Adipocyte (in vitro differentiated cells): Measurements from ENCODE around the gene SLC12A2.
A peak's percentile ranks its signal among the peaks of the same experiment; 100 is the strongest.

Experiments
- DNase-seq: peaks from one replicate; pipeline ENCODE4 v3.0.0-alpha.2; 2015; ENCODE audit warnings: low read depth
- H3K27me3 ChIP-seq: replicated peaks from 2 replicates; pipeline ENCODE4 v1.7.0; 2013; ENCODE audit warnings: mild to moderate bottlenecking, low read length, moderate library complexity; ENCODE audit not compliant: control insufficient read depth, insufficient read depth
- H3K36me3 ChIP-seq: 2 replicates; pipeline ENCODE4 v1.7.0; 2013; ENCODE audit warnings: low read length, mild to moderate bottlenecking, moderate library complexity; ENCODE audit not compliant: control insufficient read depth, insufficient read depth, severe bottlenecking
- H3K4me1 ChIP-seq: 2 replicates; pipeline ENCODE4 v1.7.0; 2013; ENCODE audit warnings: mild to moderate bottlenecking, low read length, moderate library complexity; ENCODE audit not compliant: control insufficient read depth, insufficient read depth
- H3K4me3 ChIP-seq: 2 replicates; pipeline ENCODE4 v1.7.0; 2013; ENCODE audit warnings: mild to moderate bottlenecking, low read length, moderate library complexity
- H3K9ac ChIP-seq: 2 replicates; pipeline ENCODE4 v1.7.0; 2013; ENCODE audit warnings: mild to moderate bottlenecking, low read length, moderate library complexity
- H3K9me3 ChIP-seq: 2 replicates; pipeline ENCODE4 v1.7.0; 2013; ENCODE audit warnings: mild to moderate bottlenecking, low read length, moderate library complexity; ENCODE audit not compliant: control insufficient read depth

The SLC12A2 gene

GRCh38 chr5:128083033-128083810 lies at the start of gene SLC12A2:
Gene SLC12A2, plus strand, starts transcription at chr5:128083766. Its CDS starts 189 bp downstream, at chr5:128083955.
- peak; percentile 99 for DNase-seq
- no peaks in the 10 kb centered on the region for H3K27me3 ChIP-seq
- H3K9me3 ChIP-seq = no peaks in the 10 kb centered on the region
- H3K36me3 ChIP-seq = no peaks in the 10 kb centered on the region
- peak within 1 kb of the TSS; percentile 92 for H3K9ac ChIP-seq
- peaks cover 31% of the 10 kb centered on the region for H3K4me1 ChIP-seq
- H3K4me3 ChIP-seq = peak within 1 kb of the TSS; percentile 83

GRCh38 chr5:128035689-128036088 lies 47.9 kb upstream of the SLC12A2 start:
- peaks cover 5% of the 10 kb centered on the region for H3K9me3 ChIP-seq
- no peaks in the 10 kb centered on the region for H3K27me3 ChIP-seq
- H3K4me3 ChIP-seq = no peak overlapping the region
- peaks cover 12% of the 10 kb centered on the region for H3K4me1 ChIP-seq
- H3K36me3 ChIP-seq = no peaks in the 10 kb centered on the region
- no peak for DNase-seq
- H3K9ac ChIP-seq = no peak overlapping the region

- no peak overlapping the region for H3K9ac ChIP-seq
- H3K4me3 ChIP-seq = no peak overlapping the region
- H3K9me3 ChIP-seq = peaks cover 5% of the 10 kb centered on the region
- H3K36me3 ChIP-seq = no peaks in the 10 kb centered on the region
- DNase-seq = peak; percentile 69
- no peaks in the 10 kb centered on the region for H3K27me3 ChIP-seq
- H3K4me1 ChIP-seq = peaks cover 12% of the 10 kb centered on the region
Measured at GRCh38 chr5:128036950-128037349, 46.6 kb upstream of the SLC12A2 start.

- Histone ChIP-seq H3K4me3 (no peak overlapping the region), H3K9ac (no peak overlapping the region), H3K9me3 (no peaks in the 10 kb centered on the region), H3K27me3 (no peaks in the 10 kb centered on the region), H3K4me1 (peaks cover 12% of the 10 kb centered on the region), H3K36me3 (peaks cover 3% of the 10 kb centered on the region)
- peak; percentile 57 for DNase-seq
Measured at GRCh38 chr5:128038643-128039042, 44.9 kb upstream of the SLC12A2 start.

GRCh38 chr5:128040927-128041326 lies 42.6 kb upstream of the SLC12A2 start:
- Histone ChIP-seq H3K9ac (no peak overlapping the region), H3K27me3 (no peaks in the 10 kb centered on the region), H3K36me3 (peaks cover 3% of the 10 kb centered on the region), H3K4me3 (no peak overlapping the region), H3K4me1 (peaks cover 12% of the 10 kb centered on the region), H3K9me3 (no peaks in the 10 kb centered on the region)
- no peak for DNase-seq

- H3K9me3 ChIP-seq = peaks cover 4% of the 10 kb centered on the region
- H3K4me3 ChIP-seq = no peak overlapping the region
- DNase-seq = no peak
- no peaks in the 10 kb centered on the region for H3K27me3 ChIP-seq
- no peak overlapping the region for H3K9ac ChIP-seq
- peaks cover 9% of the 10 kb centered on the region for H3K4me1 ChIP-seq
- peaks cover 13% of the 10 kb centered on the region for H3K36me3 ChIP-seq
Measured at GRCh38 chr5:128052780-128053179, 30.8 kb upstream of the SLC12A2 start.

GRCh38 chr5:128053291-128053954 lies 30.1 kb upstream of the SLC12A2 start:
- Histone ChIP-seq H3K9me3 (peaks cover 4% of the 10 kb centered on the region), H3K4me1 (peaks cover 9% of the 10 kb centered on the region), H3K27me3 (no peaks in the 10 kb centered on the region), H3K36me3 (peaks cover 19% of the 10 kb centered on the region), H3K9ac (no peak overlapping the region), H3K4me3 (no peak overlapping the region)
- DNase-seq = peak; percentile 68

- no peak overlapping the region for H3K9ac ChIP-seq
- H3K4me1 ChIP-seq = peaks cover 10% of the 10 kb centered on the region
- no peak for DNase-seq
- H3K36me3 ChIP-seq = peaks cover 13% of the 10 kb centered on the region
- H3K4me3 ChIP-seq = no peak overlapping the region
- no peaks in the 10 kb centered on the region for H3K27me3 ChIP-seq
- H3K9me3 ChIP-seq = no peaks in the 10 kb centered on the region
Measured at GRCh38 chr5:128060644-128061385, 22.8 kb upstream of the SLC12A2 start.

- H3K4me1 ChIP-seq = peaks cover 10% of the 10 kb centered on the region
- no peak overlapping the region for H3K4me3 ChIP-seq
- no peaks in the 10 kb centered on the region for H3K27me3 ChIP-seq
- peaks cover 12% of the 10 kb centered on the region for H3K36me3 ChIP-seq
- no peak overlapping the region for H3K9ac ChIP-seq
- peak; percentile 63 for DNase-seq
- H3K9me3 ChIP-seq = no peaks in the 10 kb centered on the region
Measured at GRCh38 chr5:128062172-128062746, 21.3 kb upstream of the SLC12A2 start.

GRCh38 chr5:128074171-128074570 lies 9.4 kb upstream of the SLC12A2 start:
- no peak for DNase-seq
- Histone ChIP-seq H3K4me1 (peaks cover 16% of the 10 kb centered on the region), H3K9ac (no peak overlapping the region), H3K9me3 (no peaks in the 10 kb centered on the region), H3K4me3 (no peak overlapping the region), H3K27me3 (no peaks in the 10 kb centered on the region), H3K36me3 (peaks cover 13% of the 10 kb centered on the region)

GRCh38 chr5:128074953-128075352 lies 8.6 kb upstream of the SLC12A2 start:
- peaks cover 19% of the 10 kb centered on the region for H3K4me1 ChIP-seq
- no peaks in the 10 kb centered on the region for H3K27me3 ChIP-seq
- peaks cover 13% of the 10 kb centered on the region for H3K36me3 ChIP-seq
- no peak overlapping the region for H3K9ac ChIP-seq
- H3K4me3 ChIP-seq = no peak overlapping the region
- no peaks in the 10 kb centered on the region for H3K9me3 ChIP-seq
- DNase-seq = no peak
